Measurements from ENCODE around the gene STAT4. TPM values are rescaled to one million over a fixed set of nuclear protein-coding genes. Genes with fewer than 3 reads are reported as not detected.

STAT4 gene
- total RNA-seq, 1 donor from 2014 or later = 0.13 TPM

Other genes starting within 250 kb of the STAT4 start
- 75.0 and 119 TPM in 2 replicates for gene STAT1, start 136.8 kb downstream of the STAT4 start, total RNA-seq
- gene MYO1B, start 94.4 kb upstream of the STAT4 start, total RNA-seq = 17.1 and 45.4 TPM in 2 replicates

All from pulmonary artery endothelial cell (primary cell).